ENCODE results near the gene IL3. TPM values are rescaled to one million over a fixed set of nuclear protein-coding genes. Genes with fewer than 3 reads are reported as not detected.

The IL3 gene
- total RNA-seq, 4 donors from 2014 or later = not detected

DNA sequence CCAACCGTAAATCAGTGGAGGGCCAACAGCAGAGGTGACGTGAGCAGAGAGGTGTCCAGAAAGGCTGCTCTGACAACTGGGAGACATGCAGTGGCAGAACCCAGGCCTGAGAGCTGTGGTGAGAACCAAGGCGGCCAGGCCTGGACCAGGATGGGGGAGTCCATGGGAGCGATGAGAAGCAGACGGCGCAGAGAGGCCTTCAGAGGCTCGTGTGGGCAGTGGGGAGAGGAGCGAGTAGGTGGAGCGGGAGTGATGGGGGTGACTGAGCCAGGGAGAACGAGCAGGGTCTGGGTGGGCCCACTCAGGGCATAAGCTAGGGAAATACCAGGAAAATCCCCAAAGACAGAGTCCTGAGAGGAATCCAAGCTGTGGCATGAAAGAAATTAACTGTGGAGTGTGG, 7.9 kb upstream of the IL3 start:
- 89% methylated on average over 10 of the region's 10 CpGs for WGBS
- DNase-seq (ENCODE audit: extremely low spot score) = peak; percentile 88
- TF ChIP-seq POLR2AphosphoS5 (IDR thresholded peaks at IDR 0.05) = no peak
- no peak for TF ChIP-seq POLR2A (IDR thresholded peaks at IDR 0.05; ENCODE audit: low read depth)
- TF ChIP-seq EP300 (IDR thresholded peaks at IDR 0.05) = no peak

DNA sequence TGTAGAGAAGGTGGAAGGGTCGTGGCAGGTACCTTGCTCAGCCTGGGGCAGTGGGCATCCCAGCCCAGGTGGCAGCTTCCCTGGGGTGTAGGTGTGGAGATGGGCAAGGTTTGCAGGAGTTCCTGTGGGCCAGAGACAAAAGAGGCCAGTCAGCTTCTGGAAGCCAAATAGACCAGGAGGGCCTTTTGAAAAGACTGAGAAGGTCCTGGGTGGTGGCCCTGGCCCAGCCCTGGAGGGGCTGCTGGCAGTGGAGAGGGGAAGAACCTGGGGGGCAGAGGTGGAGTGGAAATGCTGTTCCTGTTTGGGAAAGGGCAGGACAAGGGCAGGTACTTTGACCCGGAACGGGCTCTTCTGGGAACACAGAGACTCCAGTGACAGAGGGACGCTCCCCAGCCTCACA, 7.0 kb upstream of the IL3 start:
- no peaks in the 10 kb centered on the region for H3K36me3 ChIP-seq
- H3K9me3 ChIP-seq = no peaks in the 10 kb centered on the region
- no peak overlapping the region for H3K27ac ChIP-seq (replicated peaks in 1 of 4)
- H3K27me3 ChIP-seq = no peaks in the 10 kb centered on the region
- TF ChIP-seq, protein P1, sequence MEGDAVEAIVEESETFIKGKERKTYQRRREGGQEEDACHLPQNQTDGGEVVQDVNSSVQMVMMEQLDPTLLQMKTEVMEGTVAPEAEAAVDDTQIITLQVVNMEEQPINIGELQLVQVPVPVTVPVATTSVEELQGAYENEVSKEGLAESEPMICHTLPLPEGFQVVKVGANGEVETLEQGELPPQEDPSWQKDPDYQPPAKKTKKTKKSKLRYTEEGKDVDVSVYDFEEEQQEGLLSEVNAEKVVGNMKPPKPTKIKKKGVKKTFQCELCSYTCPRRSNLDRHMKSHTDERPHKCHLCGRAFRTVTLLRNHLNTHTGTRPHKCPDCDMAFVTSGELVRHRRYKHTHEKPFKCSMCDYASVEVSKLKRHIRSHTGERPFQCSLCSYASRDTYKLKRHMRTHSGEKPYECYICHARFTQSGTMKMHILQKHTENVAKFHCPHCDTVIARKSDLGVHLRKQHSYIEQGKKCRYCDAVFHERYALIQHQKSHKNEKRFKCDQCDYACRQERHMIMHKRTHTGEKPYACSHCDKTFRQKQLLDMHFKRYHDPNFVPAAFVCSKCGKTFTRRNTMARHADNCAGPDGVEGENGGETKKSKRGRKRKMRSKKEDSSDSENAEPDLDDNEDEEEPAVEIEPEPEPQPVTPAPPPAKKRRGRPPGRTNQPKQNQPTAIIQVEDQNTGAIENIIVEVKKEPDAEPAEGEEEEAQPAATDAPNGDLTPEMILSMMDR (IDR thresholded peaks at IDR 0.05) = no peak
- TF ChIP-seq POLR2A (IDR thresholded peaks at IDR 0.05; ENCODE audit: low read depth) (no peak), POLR2AphosphoS5 (IDR thresholded peaks at IDR 0.05) (no peak)
- no peak for DNase-seq (ENCODE audit: extremely low spot score)
- intact Hi-C loops (cut with DNase I) = no loop called here
- no peak overlapping the region for H3K4me3 ChIP-seq
- WGBS = 82% methylated on average over 4 of the region's 4 CpGs
- H3K4me1 ChIP-seq = no peaks in the 10 kb centered on the region

More for the DNA sequence above, 7.9 kb upstream of the IL3 start:
- H3K9me3 ChIP-seq = no peaks in the 10 kb centered on the region
- H3K36me3 ChIP-seq = no peaks in the 10 kb centered on the region
- H3K4me1 ChIP-seq = no peaks in the 10 kb centered on the region
- H3K27ac ChIP-seq (replicated peaks in 1 of 4) = no peak overlapping the region
- intact Hi-C loops (cut with DNase I) = no loop called here
- H3K27me3 ChIP-seq = no peaks in the 10 kb centered on the region
- H3K4me3 ChIP-seq = no peak overlapping the region

- no peak for DNase-seq (ENCODE audit: extremely low spot score)
- WGBS = 91% methylated on average over 6 of the region's 10 CpGs
- no peak for TF ChIP-seq EP300 (IDR thresholded peaks at IDR 0.05)
- TF ChIP-seq POLR2AphosphoS5 (IDR thresholded peaks at IDR 0.05) = no peak
- no peak for TF ChIP-seq POLR2A (IDR thresholded peaks at IDR 0.05; ENCODE audit: low read depth)
- TF ChIP-seq, protein P1 (IDR thresholded peaks at IDR 0.05) = no peak
Measured at GRCh38 chr5:132054031-132054696, 6.3 kb upstream of the IL3 start.

GRCh38 chr5:132054697-132055440, 5.6 kb upstream of the IL3 start:
- intact Hi-C loops (cut with DNase I) = no loop called here
- no peaks in the 10 kb centered on the region for H3K27me3 ChIP-seq
- no peak overlapping the region for H3K27ac ChIP-seq (replicated peaks in 1 of 4)
- H3K36me3 ChIP-seq = no peaks in the 10 kb centered on the region
- TF ChIP-seq POLR2AphosphoS5 (IDR thresholded peaks at IDR 0.05) = no peak
- no peak for TF ChIP-seq POLR2A (IDR thresholded peaks at IDR 0.05; ENCODE audit: low read depth)
- TF ChIP-seq EP300 (IDR thresholded peaks at IDR 0.05) = no peak
- TF ChIP-seq, protein P1 (IDR thresholded peaks at IDR 0.05) = no peak
- H3K4me3 ChIP-seq = no peak overlapping the region
- 79% methylated on average over 9 of the region's 9 CpGs for WGBS
- no peaks in the 10 kb centered on the region for H3K9me3 ChIP-seq
- DNase-seq (ENCODE audit: extremely low spot score) = no peak
- no peaks in the 10 kb centered on the region for H3K4me1 ChIP-seq

More at GRCh38 chr5:132054031-132054696, 6.3 kb upstream of the IL3 start:
- H3K27me3 ChIP-seq = no peaks in the 10 kb centered on the region
- H3K27ac ChIP-seq (replicated peaks in 1 of 4) = no peak overlapping the region
- intact Hi-C loops (cut with DNase I) = no loop called here
- H3K4me1 ChIP-seq = no peaks in the 10 kb centered on the region
- H3K9me3 ChIP-seq = no peaks in the 10 kb centered on the region
- no peak overlapping the region for H3K4me3 ChIP-seq
- no peaks in the 10 kb centered on the region for H3K36me3 ChIP-seq

DNA sequence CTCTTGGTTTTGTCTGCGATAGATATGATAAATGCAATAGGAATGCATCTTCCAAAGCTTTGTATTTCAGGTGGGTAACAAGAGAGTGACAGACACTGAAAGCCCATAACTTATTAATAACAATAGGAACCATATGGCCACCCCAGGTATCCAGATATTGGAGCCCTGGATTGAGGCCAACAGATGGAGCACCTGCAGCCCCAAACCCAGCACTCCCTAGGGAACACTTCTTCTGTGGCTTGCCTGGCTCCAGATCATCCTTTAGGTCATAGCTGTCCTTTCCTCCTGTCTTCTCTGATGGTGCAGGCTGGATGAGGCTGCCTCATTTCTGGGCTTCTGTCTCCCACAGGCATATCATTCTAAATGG, 5.0 kb upstream of the IL3 start:
- no peaks in the 10 kb centered on the region for H3K27me3 ChIP-seq
- no peaks in the 10 kb centered on the region for H3K9me3 ChIP-seq
- intact Hi-C loops (cut with DNase I) = no loop called here
- DNase-seq (ENCODE audit: extremely low spot score) = peak; percentile 90
- no peaks in the 10 kb centered on the region for H3K36me3 ChIP-seq
- TF ChIP-seq, protein P1 (IDR thresholded peaks at IDR 0.05) = no peak
- 100% methylated on average over 1 of the region's 1 CpG for WGBS
- no peak overlapping the region for H3K27ac ChIP-seq (replicated peaks in 1 of 4)
- no peaks in the 10 kb centered on the region for H3K4me1 ChIP-seq
- H3K4me3 ChIP-seq = no peak overlapping the region
